ENCODE measurements around the gene PDIA4. TPM values are rescaled to one million over a fixed set of nuclear protein-coding genes. Genes with fewer than 3 reads are reported as not detected.
A peak's percentile ranks its signal among the peaks of the same experiment; 100 is the strongest.
"Not testable (repeated sequence)": the region's sequence is repeated elsewhere in the genome, so short reads cannot be mapped to it uniquely, and the experiment has no call there.

The PDIA4 gene
- total RNA-seq, 1 donor from 2014 or later: 307 TPM

- no peak overlapping the region for H3K4me3 ChIP-seq (ENCODE audit: low read depth, low read length)
- no peak for TF ChIP-seq CTCF (conservative IDR thresholded peaks at IDR 0.05; ENCODE audit: low read depth, low read length)
- no peak for DNase-seq (ENCODE audit: low read depth)
Measured at GRCh38 chr7:149071182-149071635, 42.9 kb upstream of the PDIA4 start.

GRCh38 chr7:149070372-149071125 lies 42.2 kb upstream of the PDIA4 start:
- no peak for TF ChIP-seq CTCF (conservative IDR thresholded peaks at IDR 0.05; ENCODE audit: low read depth, low read length)
- H3K4me3 ChIP-seq (ENCODE audit: low read depth, low read length): no peak overlapping the region

GRCh38 chr7:149067869-149068268 lies 39.6 kb upstream of the PDIA4 start:
- TF ChIP-seq CTCF (conservative IDR thresholded peaks at IDR 0.05; ENCODE audit: low read depth, low read length): peak; percentile 47
- DNase-seq (ENCODE audit: low read depth): no peak
- H3K4me3 ChIP-seq (ENCODE audit: low read depth, low read length): no peak overlapping the region

More at GRCh38 chr7:149070372-149071125, 42.2 kb upstream of the PDIA4 start:
- DNase-seq (ENCODE audit: low read depth): no peak

GRCh38 chr7:149063476-149063875 lies 35.2 kb upstream of the PDIA4 start:
- H3K4me3 ChIP-seq (ENCODE audit: low read depth, low read length): no peak overlapping the region
- no peak for DNase-seq (ENCODE audit: low read depth)
- TF ChIP-seq CTCF (conservative IDR thresholded peaks at IDR 0.05; ENCODE audit: low read depth, low read length): no peak

- not testable (repeated sequence) for DNase-seq (ENCODE audit: low read depth); H3K4me3 ChIP-seq (ENCODE audit: low read depth, low read length)
Measured at GRCh38 chr7:149062217-149062899, 34.1 kb upstream of the PDIA4 start.

- no peak for DNase-seq (ENCODE audit: low read depth)
- no peak for TF ChIP-seq CTCF (conservative IDR thresholded peaks at IDR 0.05; ENCODE audit: low read depth, low read length)
- H3K4me3 ChIP-seq (ENCODE audit: low read depth, low read length): no peak overlapping the region
Measured at GRCh38 chr7:149060156-149060555, 31.9 kb upstream of the PDIA4 start.

GRCh38 chr7:149053885-149054284 lies 25.6 kb upstream of the PDIA4 start:
- no peak for DNase-seq (ENCODE audit: low read depth)
- no peak for TF ChIP-seq CTCF (conservative IDR thresholded peaks at IDR 0.05; ENCODE audit: low read depth, low read length)

More at GRCh38 chr7:149053885-149054284, 25.6 kb upstream of the PDIA4 start:
- H3K4me3 ChIP-seq (ENCODE audit: low read depth, low read length): no peak overlapping the region
